HG03460 (cell line): ENCODE measurements around the gene LAMTOR4.
"Not testable (repeated sequence)": the region's sequence is repeated elsewhere in the genome, so short reads cannot be mapped to it uniquely, and the experiment has no call there.

Experiments used
- ATAC-seq: cut with Tn5 transposase; IDR thresholded peaks from one replicate; pipeline ENCODE4 v1.9.1; 2021; ENCODE audit not compliant: unreplicated experiment

LAMTOR4 gene

DNA sequence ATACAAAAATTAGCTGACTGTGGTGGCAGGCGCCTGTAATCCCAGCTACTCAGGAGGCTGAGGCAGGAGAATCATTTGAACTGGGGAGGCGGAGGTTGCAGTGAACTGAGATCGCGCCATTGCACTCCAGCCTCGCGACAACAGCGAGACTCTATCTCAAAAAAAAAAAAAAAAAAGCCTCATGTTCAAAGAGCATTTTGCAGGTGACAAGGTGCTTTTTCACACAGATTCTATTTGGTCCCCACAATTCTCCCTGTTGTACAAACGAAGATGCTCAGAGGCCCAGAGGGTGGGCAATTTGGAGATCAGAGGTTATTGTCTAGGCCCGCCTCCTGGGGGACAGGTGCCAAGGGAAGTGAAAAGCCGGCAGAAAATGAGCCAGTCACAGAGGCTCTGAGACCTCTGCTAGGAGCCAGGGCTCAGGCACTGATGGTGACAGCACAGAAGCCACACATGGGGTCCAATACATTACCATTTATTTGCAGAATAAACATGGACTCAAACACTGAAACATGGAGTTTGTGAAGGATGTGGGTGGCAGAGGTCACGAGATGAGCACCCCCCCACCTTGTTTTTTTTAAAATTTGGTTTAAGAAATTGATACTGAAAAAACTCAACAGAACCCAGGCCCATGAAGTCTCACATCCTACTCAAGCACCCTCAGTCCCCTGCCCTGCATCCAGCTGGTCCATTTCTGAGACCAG is 20.6 kb downstream of the LAMTOR4 start:
- no peak for ATAC-seq

DNA sequence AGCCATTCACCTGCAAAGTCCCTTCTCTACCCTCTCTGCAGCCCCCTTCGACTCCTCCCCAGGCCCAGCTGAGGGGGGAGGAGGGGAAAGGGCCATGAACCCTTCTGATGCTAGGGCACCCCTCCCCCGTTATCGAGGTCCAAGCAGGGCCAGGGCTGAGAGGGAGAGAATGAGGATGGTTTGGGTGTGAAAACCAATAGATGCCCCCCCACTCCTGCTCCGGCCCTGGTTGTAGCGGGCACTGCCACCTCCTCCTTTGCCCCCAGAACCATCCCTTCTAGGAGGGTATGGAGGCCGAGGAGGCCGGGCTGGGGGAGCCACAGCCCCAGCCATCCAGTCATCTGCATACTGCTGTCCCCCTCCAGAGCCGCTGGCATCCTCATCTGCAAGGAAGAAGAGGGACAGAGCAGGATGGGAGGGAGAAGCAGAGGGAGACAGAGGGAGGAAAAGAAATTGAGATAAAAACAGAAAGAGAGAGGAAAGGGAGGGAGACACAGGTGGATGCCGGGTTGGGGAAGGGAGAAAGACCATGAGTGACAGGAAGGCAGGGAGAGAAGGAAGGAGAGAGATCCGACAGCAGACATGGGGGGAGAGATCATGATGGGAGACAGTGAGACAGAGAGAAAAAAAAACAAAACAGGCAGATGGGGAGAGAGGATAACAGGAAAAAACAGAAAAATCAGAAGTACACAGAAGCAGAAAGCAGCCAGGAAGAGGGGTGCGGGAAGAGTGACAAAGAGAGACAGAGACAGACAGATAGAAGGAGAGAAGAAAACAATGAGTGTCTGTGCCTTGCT is 21.6 kb downstream of the LAMTOR4 start:
- no peak for ATAC-seq

DNA sequence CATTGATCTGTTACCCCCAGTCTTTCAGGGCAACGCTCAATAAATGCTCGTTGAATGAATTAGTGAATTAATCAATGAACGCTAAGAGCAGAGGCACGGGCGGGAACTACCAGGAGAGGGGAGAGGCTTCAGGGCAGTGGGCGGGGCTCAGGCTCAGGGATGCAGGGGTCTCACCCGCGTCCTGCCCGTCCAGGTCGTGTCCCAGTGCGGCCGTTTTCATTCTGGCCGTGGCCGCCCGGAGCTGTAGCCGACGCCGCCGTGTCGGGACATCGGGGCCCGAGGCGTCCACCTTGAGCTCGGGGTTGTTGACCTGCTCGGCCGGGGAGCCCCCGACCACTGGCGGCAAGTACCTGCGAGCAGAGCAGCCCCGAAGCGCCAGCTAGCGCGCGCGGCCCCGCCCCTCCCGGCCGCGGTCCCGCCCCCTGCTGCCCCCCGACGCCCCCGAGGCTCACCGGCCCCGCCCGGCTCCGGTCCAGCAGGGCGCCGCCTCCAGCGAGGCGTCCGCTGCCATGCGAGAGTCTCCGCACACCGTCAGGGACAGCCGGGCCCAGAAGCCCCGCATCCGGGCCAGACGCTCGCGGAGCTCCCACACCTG is 22.5 kb downstream of the LAMTOR4 start:
- no peak for ATAC-seq

DNA sequence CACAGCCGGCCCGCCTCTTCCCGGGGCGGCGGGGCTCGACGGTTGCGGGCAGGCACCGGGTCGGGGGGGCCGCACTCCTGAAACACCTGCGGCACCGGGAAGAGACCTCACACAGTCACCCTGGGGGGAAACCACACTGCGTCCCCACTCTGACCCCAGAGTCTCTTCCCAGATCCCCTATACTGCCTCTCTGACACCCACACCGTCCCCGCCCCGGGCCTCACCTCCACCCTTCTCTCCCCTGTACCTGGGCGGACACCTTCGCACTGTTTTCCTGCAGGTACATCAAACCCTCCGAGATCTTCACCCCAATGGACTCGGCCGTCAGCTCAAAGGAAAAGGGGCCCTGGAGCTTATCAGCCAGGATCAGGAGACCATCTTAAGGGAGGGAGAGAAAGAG is 23.1 kb downstream of the LAMTOR4 start:
- ATAC-seq = no peak

DNA sequence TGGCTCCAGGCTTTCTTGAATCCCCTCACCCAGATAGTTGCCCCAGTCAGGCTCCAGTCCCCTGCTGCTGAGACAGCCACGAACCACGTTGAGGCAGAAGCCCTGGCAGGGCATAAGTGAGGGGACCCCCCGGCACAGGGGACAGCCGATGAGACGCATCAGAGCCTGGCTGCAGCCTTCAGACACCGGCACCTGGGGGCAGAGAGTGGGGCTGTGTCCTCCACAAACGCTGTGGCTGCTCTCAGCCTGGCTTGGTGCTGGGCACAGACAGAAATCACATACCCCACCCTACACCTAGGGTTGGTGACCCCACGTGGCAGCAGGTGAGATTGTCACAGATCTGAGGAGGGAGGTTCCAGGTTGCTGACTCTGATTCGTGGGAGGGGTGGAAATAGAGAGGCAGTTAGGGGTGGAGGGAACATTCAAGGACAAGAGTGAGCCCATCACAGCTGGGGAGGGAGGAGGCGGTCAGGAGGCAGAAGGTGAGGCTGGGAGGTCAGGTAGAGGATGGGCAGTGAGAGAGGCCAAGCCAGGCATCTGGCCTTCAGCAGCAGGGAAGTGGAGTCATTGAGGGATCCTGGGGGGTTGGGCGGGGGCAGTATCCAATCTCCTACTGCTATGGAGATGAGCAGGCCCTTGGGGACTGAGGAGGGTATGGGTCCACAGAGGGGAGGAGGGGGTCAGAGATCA is 25.2 kb downstream of the LAMTOR4 start:
- ATAC-seq = no peak

DNA sequence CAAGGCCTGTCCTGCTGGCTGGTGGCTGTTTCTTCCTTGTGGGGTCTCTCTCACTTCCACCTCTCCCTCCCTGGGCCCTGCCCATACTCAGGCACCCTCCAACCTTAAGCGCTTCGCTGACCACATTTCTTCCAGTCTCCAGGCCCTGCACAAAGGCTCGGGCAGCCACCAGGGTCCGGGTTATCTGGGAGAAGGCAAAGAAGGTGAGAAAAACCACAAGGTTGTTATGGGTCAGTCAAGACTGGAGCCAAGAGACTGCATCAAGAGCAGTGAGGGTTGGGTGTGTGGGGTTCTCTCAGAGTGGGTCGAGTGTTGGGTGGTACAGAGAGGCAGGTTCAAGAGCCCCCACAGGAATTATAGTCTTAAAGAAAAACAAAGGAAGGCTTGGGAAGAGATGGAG is 25.9 kb downstream of the LAMTOR4 start:
- no peak for ATAC-seq

DNA sequence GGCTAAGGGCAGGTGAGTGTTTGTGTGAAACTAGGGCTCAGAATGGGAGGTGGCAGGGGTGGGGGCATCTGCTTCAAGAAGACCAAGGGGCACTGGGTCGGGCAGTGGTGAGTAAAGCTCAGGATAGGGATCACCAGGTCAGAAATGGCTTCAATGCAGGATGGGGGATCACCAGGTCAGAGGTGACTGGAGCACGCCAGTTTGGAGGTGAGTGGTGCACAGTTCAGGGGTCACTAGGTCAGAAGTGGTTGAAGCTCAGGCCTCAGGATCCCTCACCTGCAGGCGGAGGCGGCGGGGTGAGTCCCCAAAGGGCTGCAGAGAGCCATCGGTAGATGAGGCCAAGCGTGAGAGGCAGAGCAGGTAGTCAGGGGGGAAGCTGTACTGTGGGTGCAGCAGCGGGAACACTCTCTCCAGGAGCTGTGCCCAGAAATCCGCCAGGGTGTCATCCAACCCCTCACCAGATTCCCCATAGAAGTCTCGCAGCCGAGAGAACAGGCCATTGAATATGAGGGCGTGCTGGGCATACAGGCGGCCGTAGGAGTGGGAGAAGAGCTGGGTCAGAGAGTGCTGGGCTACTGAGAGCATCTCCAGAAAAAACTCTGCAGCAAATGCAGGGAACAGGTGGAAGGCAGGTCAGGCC is 26.7 kb downstream of the LAMTOR4 start:
- ATAC-seq = no peak

DNA sequence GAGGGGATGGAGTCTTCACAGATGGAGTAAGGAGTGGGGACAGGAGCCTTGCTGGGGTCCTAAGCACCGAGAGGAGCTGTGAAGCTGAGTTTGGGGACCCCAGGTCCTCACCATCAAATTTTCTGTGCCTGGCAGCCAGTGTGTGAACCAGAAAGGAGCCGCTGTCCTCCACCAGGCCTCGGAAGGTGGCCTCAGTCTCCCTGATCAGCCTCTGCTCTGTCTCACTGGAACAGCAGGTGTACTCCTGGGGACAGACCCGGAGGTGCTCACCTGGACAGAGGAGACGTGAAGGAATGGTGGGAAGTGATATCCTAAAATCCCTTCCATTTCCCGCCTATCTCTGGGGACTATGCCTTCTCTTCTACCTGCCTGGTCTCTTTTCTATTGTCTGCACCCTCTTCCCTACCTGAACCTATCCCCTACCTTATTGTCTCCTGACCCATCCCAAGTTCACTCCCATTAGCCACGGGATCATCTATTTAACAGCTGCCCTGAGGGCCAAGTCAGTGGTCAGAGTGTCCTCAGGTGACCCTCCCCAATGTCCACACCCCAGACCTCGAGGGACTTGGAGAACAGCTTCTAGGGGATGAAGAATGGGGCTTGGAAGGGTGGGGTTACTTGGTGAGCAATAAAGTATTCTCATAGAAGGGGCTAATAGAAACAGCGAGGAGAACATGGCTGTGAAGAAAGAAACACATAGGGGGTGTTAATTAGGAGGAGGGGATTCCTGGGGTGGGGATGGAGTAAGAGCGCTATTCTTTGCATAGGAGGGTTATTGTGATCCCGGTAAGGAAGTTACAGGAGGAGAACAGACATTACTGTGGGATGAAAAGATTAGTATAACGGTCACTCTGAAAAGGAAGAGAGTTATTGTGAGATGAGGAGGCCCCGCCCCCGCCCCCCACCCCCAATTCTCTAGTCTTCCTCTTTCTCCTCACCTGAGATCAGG is 27.7 kb downstream of the LAMTOR4 start:
- no peak for ATAC-seq

DNA sequence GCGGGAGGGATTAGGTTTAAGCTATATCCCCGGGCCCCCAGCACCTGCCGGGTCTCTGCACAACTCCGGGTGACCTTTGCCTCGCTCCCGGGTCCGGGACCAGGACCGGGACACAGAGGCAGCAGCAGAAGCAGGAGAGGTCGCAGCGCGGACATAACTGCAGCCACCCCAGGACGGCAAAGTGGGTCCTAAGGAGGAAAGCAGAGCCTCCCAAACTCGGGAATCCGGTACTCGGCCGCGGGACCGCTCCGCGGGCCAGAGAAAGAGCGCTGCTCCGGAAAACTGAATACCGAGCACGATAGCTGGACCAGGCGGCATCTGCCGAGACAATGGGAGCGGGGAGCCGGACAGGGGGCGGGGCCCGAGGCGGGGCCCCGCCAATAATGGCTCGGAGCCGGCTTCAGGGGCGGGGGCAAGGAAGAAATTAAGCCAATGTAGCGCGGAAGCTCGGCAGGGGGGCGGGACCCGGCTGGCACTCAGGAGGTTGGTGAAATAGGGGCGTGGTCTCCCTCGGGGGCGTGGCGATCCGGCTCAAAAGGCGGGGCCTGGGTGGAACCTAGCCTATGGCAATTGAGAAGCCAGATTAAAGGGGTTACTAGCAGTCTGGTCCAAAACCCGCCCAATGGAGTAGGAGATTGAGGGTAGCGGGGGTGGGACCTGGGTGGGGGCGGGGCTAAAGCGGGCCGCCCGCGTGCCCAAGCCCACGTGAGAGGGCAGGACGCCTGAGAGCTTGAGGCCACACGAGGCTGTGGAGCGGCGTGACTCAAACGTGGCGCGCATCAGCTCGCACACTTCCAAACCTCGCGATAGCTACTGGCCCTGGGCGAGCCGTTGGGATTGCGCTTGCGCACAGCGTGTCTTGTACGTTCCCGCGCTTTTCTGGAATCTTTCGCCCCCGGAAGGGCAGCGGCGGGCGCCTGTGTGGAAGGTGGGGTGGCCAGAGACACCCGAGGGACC is 28.6 kb downstream of the LAMTOR4 start, which contains the start of the genes GPC2 and STAG3:
TSS of gene GPC2 (minus strand) at position 337 of the 957 bp plus-strand sequence. CDS start at position 155, 182 bp downstream.
TSS of gene STAG3 (plus strand) at position 874 of the 957 bp plus-strand sequence. CDS start 2,639 bp downstream, outside the sequence.
- ATAC-seq = peak; percentile 85

DNA sequence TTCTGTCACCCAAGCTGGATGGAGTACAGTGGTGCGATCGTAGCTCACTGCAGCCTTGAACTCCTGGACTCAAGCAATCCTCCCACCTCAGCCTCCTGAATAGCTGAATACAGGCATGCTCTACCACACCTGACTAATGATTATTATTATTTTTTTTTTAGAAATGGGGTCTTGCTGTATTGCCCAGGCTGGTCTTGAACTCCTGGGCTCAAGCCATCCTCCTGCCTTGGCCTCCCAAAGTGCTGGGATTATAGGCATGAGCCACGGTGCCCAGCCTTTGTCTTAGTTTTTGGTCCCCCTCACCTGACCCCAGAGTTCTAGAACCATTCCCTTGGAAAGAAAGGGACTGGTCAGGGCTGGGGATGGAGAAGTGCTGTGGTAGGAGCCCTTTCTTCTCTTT is 31.4 kb downstream of the LAMTOR4 start:
- ATAC-seq = not testable (repeated sequence)

DNA sequence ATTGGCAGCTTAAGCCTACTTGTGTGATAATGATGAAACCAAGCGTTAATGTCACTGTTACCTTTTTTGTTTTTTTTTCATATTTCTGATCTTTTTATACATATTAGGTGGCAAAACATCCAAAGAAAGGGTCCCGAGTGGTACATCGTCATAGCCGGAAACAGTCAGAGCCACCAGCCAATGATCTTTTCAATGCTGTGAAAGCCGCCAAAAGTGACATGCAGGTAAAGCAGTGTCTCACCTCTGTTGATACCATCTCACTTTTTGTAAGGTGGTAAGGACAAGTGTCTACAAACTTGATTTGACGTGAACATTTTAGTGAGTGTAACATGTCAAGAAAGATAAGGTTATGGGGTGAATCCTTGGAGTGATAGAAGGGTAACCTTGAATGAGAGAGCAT is 33.9 kb downstream of the LAMTOR4 start:
- not testable (repeated sequence) for ATAC-seq

DNA sequence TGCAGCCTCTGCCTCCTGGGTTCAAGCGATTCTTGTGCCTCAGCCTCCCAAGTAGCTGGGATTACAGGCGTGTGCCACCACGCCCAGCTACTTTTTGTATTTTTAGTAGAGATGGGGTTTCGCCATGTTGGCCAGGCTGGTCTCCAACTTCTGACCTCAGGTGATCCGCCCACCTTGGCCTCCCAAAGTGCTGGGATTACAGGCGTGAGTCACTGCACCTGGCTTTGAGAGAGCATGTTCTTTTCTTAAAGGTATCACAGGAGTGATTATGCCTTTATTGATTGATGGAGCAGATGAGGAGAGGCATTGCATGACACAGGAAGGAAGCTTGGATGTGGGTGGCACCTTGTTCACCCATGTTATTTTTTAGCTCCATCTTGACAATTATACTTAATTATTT is 34.4 kb downstream of the LAMTOR4 start:
- ATAC-seq = not testable (repeated sequence)

DNA sequence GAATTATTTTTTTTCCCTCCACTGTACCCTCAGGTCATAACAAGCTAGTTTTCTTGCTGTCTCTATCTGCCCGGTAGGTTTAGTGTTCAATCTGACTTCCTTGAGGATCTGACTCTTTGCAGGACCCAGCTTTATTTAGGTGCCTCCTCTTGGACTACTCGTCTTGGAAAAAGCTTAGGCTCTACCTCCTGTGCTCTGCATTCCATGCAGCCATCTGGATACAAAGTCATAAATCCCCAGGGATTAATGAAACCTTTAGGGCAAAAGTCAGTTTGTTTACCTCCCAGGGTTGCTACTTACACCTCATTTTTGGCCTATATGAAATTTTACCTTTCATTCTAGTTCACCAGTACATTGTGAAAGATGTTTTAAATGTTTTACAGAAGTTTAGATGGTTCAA is 37.0 kb downstream of the LAMTOR4 start:
- no peak for ATAC-seq

DNA sequence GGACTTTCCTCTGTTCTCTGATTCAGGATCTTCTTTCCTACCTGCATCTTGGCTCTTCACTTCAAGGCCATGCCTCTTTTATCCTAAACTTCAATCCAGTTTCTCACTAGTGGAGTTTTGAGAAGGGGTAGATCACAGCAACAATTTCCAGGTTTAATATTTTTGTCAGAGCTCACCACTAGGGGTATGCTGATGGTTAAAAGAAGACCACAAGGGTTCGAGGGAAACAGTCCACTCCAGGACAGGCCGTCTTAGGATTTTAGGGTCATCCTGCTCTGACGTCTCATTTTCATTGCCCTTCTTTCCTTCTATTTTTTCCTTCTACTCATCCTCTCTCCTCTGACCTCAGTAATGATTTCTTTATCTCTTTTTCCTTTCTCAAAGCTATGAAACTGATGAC is 40.3 kb downstream of the LAMTOR4 start:
- ATAC-seq = no peak

DNA sequence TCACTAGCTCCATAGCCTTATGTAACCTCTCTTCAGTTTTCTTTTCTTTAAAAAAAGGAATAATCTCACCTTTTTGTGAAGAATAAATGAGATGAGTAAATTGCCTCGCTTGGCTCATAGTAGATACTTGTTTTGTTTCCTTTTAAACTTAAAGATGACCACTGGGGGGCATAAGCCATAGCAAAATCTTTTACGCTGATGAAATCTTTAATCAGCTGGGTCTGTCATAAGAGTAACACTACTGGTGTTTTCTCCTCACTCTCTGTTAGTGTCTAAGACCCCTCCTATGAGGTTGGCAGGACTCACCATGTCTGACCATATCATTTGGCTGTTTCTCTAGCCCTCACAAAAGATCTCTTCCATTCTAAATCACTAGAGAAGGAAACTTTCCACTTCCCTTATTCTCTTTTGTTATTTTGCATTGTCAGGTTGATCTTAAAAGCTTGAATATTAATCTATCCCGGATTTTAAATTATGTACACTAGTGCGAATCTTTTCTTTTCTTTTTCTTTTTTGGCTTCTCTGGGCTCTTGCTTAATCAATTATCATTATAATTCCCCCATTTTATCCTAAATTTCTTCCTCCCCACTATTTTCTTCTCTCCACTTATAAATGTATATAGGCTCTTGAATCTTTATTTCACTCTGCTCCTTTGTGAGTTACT is 41.5 kb downstream of the LAMTOR4 start:
- ATAC-seq = no peak

DNA sequence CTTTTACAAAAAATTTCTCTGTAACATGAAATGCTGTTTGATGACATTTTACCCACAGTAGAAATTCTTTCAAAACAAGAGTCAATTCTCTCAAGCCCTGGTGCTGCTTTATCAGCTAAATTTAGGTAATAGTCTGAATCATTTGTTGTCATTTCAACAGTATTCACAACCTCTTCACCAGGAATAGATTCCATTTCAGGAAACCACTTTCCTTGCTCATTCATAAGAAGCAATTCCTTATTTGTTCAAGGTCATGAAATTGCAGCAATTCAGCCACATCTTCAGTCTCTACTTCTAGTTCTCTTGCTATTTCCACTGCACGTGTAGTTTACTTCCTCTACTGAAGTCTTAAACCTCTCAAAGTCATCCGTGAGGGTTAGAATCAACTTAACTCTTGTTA is 43.1 kb downstream of the LAMTOR4 start:
- no peak for ATAC-seq

DNA sequence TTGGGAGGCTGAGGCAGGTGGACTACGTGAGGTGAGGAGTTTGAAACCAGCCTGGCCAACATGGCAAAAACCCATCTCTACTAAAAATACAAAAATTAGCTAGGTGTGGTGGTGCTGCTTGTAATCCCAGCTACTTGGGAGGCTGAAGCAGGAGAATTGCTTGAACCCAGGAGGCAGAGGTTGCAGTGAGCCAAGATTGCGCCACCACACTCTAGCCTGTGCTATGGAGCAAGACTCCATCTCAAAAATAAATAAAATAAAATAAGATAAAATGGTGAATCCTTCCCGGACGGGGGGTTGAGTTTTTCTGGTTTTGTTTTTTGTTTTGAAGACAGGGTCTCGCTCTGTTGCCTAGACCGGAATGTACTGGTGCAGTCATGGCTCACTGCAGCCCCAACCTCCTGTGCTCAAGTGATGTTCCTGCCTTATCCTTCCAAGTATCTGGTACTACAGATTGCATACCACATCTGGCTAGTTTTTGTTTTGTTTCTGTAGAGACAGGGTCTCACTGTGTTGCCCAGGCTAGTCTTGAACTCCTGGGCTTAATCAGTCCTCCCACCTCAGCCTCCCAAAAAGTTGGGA is 43.7 kb downstream of the LAMTOR4 start:
- ATAC-seq = not testable (repeated sequence)

DNA sequence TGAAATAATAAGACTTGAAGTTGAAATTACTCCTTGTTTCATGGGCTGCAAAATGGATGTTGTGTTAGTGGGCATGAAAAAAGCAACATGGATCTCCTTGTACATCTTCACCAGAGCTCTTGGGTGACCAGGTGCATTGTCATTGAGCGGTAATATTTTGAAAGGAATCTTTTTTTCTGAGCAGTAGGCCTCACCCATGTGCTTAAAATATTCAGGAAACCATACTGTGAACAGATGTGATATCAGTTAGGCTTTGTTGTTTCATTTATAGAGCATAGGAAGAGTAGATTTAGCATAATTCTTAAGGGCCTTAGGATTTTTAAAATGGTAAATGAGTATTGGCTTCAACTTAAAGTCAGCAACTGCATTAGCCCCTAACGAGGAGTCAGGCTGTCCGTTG is 44.3 kb downstream of the LAMTOR4 start:
- no peak for ATAC-seq
